Measurements from ENCODE around the gene CPNE1.

Gene CPNE1

GRCh38 chr20:35600176-35600992, 64.3 kb downstream of the CPNE1 start:
- TF ChIP-seq ZFX (IDR thresholded peaks at IDR 0.05; ENCODE audit: borderline replicate concordance), result no peak
- no peak for TF ChIP-seq CTCF (IDR thresholded peaks at IDR 0.05)
- no peak overlapping the region for H3K27ac ChIP-seq

DNA sequence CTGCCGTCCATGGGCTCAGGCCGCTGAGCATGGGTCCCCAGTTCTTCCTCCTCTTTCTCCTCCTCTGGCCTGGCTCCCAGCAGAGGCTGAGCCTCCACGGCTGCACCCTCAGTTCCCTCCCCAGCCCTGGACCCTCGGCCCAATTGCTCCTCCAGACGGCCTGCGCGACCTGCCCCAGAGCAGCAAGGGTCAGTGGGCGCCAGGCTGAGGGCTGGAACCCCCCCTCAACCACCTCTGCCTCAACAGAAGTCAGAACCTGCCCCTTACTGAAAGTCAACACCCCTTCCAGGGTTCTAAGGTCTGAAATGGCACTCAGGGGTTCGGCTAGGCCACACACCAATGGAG, 65.0 kb downstream of the CPNE1 start:
- TF ChIP-seq ZFX (IDR thresholded peaks at IDR 0.05; ENCODE audit: borderline replicate concordance), result no peak
- no peak for TF ChIP-seq CTCF (IDR thresholded peaks at IDR 0.05)
- no peak overlapping the region for H3K27ac ChIP-seq

DNA sequence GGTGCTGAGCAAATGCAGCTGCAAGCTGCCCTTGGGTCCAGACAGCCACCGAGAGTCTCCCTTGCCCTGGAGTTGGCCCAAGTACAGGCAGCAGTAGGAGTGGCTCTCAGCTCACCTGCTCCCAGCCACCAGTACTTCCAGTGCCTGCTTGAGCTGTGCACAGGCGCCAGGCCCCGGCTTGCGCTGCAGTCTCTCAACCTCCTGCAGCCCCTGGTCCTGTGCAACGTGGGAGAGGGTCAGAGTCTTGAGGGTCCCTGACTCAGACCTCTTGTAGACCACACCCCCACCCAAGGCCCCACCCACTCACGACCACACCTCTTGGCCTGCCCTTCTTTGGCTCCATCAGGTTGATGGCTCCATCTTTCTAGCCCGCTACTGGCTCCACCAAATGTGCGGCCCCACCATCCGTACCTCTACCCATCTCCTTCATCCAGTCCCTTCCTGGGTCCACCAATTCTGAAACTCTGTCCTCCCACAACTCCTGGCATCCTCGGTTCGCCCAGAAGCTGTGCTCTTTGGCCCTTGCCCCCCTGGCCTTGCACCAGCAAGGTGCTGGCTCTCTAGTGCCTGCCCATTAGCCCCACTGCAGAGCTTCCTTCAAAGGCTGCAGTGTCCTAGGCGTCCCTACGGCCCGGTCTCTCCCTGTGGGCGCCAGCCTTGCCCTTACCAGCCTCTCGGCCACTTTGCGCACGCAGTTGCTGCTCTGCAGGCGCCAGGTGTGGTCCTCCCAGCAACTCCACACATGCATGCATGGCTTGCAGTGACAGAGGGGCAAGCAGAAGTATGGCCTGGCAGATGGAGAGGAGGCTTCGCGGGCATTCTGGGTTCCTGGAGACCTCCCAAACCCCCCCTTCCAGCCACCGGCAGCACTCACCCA, 65.6 kb downstream of the CPNE1 start:
- no peak overlapping the region for H3K27ac ChIP-seq
- TF ChIP-seq ZFX (IDR thresholded peaks at IDR 0.05; ENCODE audit: borderline replicate concordance) (no peak), CTCF (IDR thresholded peaks at IDR 0.05) (no peak)

GRCh38 chr20:35598476-35598875, 66.2 kb downstream of the CPNE1 start:
- no peak overlapping the region for H3K27ac ChIP-seq
- TF ChIP-seq CTCF (IDR thresholded peaks at IDR 0.05) (no peak), ZFX (IDR thresholded peaks at IDR 0.05; ENCODE audit: borderline replicate concordance) (no peak)

GRCh38 chr20:35597186-35597585, 67.5 kb downstream of the CPNE1 start:
- no peak overlapping the region for H3K27ac ChIP-seq
- TF ChIP-seq CTCF (IDR thresholded peaks at IDR 0.05), result no peak

DNA sequence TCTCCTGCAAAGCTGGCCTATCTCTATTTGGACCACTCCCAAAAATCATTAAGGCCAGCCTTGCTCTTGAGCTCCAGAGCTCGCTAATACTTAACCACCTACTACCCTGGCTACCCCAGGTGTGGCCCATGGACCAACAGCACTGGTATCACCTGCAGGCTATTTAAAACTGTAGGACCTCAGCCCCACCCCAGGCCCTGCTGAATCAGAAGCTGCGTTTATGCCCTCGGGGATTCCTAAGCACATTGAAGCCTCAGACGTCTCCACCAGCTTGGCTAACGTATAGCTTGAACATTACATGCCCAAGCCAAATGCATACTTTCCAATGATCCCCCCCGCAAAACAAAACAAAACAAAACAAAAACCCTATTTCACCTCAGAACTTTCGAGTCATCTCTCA, 68.8 kb downstream of the CPNE1 start:
- no peak overlapping the region for H3K27ac ChIP-seq
- TF ChIP-seq ZFX (IDR thresholded peaks at IDR 0.05; ENCODE audit: borderline replicate concordance) (no peak), CTCF (IDR thresholded peaks at IDR 0.05) (no peak)

- TF ChIP-seq CTCF (IDR thresholded peaks at IDR 0.05) (no peak), ZFX (IDR thresholded peaks at IDR 0.05; ENCODE audit: borderline replicate concordance) (no peak)
- H3K27ac ChIP-seq, result no peak overlapping the region
Observed at GRCh38 chr20:35595456-35595855, 69.2 kb downstream of the CPNE1 start.
